Mesodermal cell (in vitro differentiated cells): Measurements from ENCODE around the gene TMEM87B.

Source experiments
- H3K27ac ChIP-seq: 2 replicates; pipeline ENCODE4 v1.7.0; 2013; ENCODE audit warnings: mild to moderate bottlenecking, low read depth, low read length, moderate library complexity; ENCODE audit not compliant: severe bottlenecking
- H3K36me3 ChIP-seq: 2 replicates; pipeline ENCODE4 v1.7.1; 2013; ENCODE audit warnings: mild to moderate bottlenecking, low read length, moderate library complexity; ENCODE audit not compliant: control insufficient read depth, insufficient read depth
- H3K4me1 ChIP-seq: one replicate; pipeline ENCODE4 v1.7.1; 2013; ENCODE audit warnings: mild to moderate bottlenecking, low read length; ENCODE audit not compliant: insufficient read depth, control insufficient read depth, poor library complexity, severe bottlenecking
- H3K4me3 ChIP-seq: 2 replicates; pipeline ENCODE4 v1.7.0; 2013; ENCODE audit warnings: low read length, control low read depth, mild to moderate bottlenecking; ENCODE audit not compliant: insufficient read depth, poor library complexity, severe bottlenecking; ENCODE audit errors: extremely low read depth
- H3K9me3 ChIP-seq: 2 replicates; pipeline ENCODE4 v1.7.1; 2013; ENCODE audit warnings: mild to moderate bottlenecking, low read length, moderate library complexity; ENCODE audit not compliant: control insufficient read depth
- WGBS, 2 experiments: methylation state at CpG; one replicate each; pipeline ENCODE4 v1.1.5; 2013; ENCODE audit warnings: missing lambda C conversion rate in 2 of 2; ENCODE audit not compliant: insufficient coverage in 2 of 2; 5-methylcytosine and 5-hydroxymethylcytosine counted together

Gene TMEM87B

GRCh38 chr2:112048887-112049286 lies 6.2 kb upstream of the TMEM87B start:
- no peaks in the 10 kb centered on the region for H3K36me3 ChIP-seq
- H3K4me3 ChIP-seq, result no peak overlapping the region
- no CpG with 5 or more reads among the region's 3 CpGs for WGBS, 2 experiments
- peaks cover 14% of the 10 kb centered on the region for H3K4me1 ChIP-seq
- H3K9me3 ChIP-seq, result no peaks in the 10 kb centered on the region
- no peak overlapping the region for H3K27ac ChIP-seq

GRCh38 chr2:112050316-112050715 lies 4.8 kb upstream of the TMEM87B start:
- no peaks in the 10 kb centered on the region for H3K36me3 ChIP-seq
- no peak overlapping the region for H3K4me3 ChIP-seq
- peaks cover 14% of the 10 kb centered on the region for H3K4me1 ChIP-seq
- WGBS, 2 experiments, result 71 to 100% methylated on average over 1 of the region's 1 CpG
- H3K9me3 ChIP-seq, result no peaks in the 10 kb centered on the region
- H3K27ac ChIP-seq, result no peak overlapping the region

GRCh38 chr2:112053917-112054846 lies 887 bp upstream of the TMEM87B start:
- Histone ChIP-seq H3K27ac (peak overlapping the region; percentile 79), H3K9me3 (no peaks in the 10 kb centered on the region), H3K4me1 (peaks cover 20% of the 10 kb centered on the region), H3K4me3 (peak overlapping the region; percentile 52), H3K36me3 (peaks cover 17% of the 10 kb centered on the region)
- 2 to 4% methylated on average over 25 to 28 of the region's 62 CpGs for WGBS, 2 experiments

- Histone ChIP-seq H3K4me1 (peaks cover 25% of the 10 kb centered on the region), H3K36me3 (peaks cover 32% of the 10 kb centered on the region), H3K27ac (peak overlapping the region; percentile 79), H3K9me3 (no peaks in the 10 kb centered on the region), H3K4me3 (peak overlapping the region; percentile 85)
- WGBS, 2 experiments, result 1% methylated on average over 33 to 36 of the region's 42 CpGs
These were observed 909 bp downstream of the TMEM87B start for GRCh38 chr2:112055730-112056625.

GRCh38 chr2:112056626-112056987 lies 1.5 kb downstream of the TMEM87B start:
- Histone ChIP-seq H3K36me3 (peaks cover 39% of the 10 kb centered on the region), H3K9me3 (no peaks in the 10 kb centered on the region), H3K4me1 (peaks cover 25% of the 10 kb centered on the region), H3K27ac (peak overlapping the region; percentile 79), H3K4me3 (peak overlapping the region; percentile 85)
- 88% methylated on average over 2 of the region's 3 CpGs; no CpG with 5 or more reads in 1 of the 2 experiments for WGBS, 2 experiments

- Histone ChIP-seq H3K27ac (no peak overlapping the region), H3K4me3 (no peak overlapping the region)
These were observed 4.6 kb downstream of the TMEM87B start for GRCh38 chr2:112059671-112060070.

GRCh38 chr2:112061299-112061698 lies 6.2 kb downstream of the TMEM87B start:
- no peak overlapping the region for H3K4me3 ChIP-seq
- H3K4me1 ChIP-seq, result peaks cover 36% of the 10 kb centered on the region
- H3K36me3 ChIP-seq, result peaks cover 82% of the 10 kb centered on the region
- H3K27ac ChIP-seq, result no peak overlapping the region
- no peaks in the 10 kb centered on the region for H3K9me3 ChIP-seq
- no CpG with 5 or more reads among the region's 1 CpG for WGBS, 2 experiments

More at GRCh38 chr2:112059671-112060070, 4.6 kb downstream of the TMEM87B start:
- 78 to 89% methylated on average over 2 of the region's 2 CpGs for WGBS, 2 experiments
- peaks cover 22% of the 10 kb centered on the region for H3K4me1 ChIP-seq
- H3K9me3 ChIP-seq, result no peaks in the 10 kb centered on the region
- H3K36me3 ChIP-seq, result peaks cover 68% of the 10 kb centered on the region

GRCh38 chr2:112061840-112062239 lies 6.8 kb downstream of the TMEM87B start:
- no CpG with 5 or more reads among the region's 2 CpGs for WGBS, 2 experiments
- H3K9me3 ChIP-seq, result no peaks in the 10 kb centered on the region
- no peak overlapping the region for H3K27ac ChIP-seq

GRCh38 chr2:112062894-112063293 lies 7.8 kb downstream of the TMEM87B start:
- peaks cover 28% of the 10 kb centered on the region for H3K4me1 ChIP-seq
- H3K27ac ChIP-seq, result no peak overlapping the region
- H3K4me3 ChIP-seq, result no peak overlapping the region
- peaks cover 90% of the 10 kb centered on the region for H3K36me3 ChIP-seq
- 100% methylated on average over 1 of the region's 1 CpG; no CpG with 5 or more reads in 1 of the 2 experiments for WGBS, 2 experiments
- peaks cover 3% of the 10 kb centered on the region for H3K9me3 ChIP-seq

More at GRCh38 chr2:112061840-112062239, 6.8 kb downstream of the TMEM87B start:
- no peak overlapping the region for H3K4me3 ChIP-seq
- H3K4me1 ChIP-seq, result peaks cover 37% of the 10 kb centered on the region
- H3K36me3 ChIP-seq, result peaks cover 85% of the 10 kb centered on the region

- H3K4me1 ChIP-seq, result peaks cover 22% of the 10 kb centered on the region
- WGBS, 2 experiments, result 94 to 100% methylated on average over 2 of the region's 5 CpGs
- peaks cover 94% of the 10 kb centered on the region for H3K36me3 ChIP-seq
- H3K9me3 ChIP-seq, result peaks cover 11% of the 10 kb centered on the region
- H3K27ac ChIP-seq, result peak overlapping the region; percentile 64
- H3K4me3 ChIP-seq, result no peak overlapping the region
These were observed 10.4 kb downstream of the TMEM87B start for GRCh38 chr2:112065486-112065885.
